ENCODE results near the gene TMA7. TPM values are rescaled to one million over a fixed set of nuclear protein-coding genes. Genes with fewer than 3 reads are reported as not detected.
A peak's percentile ranks its signal among the peaks of the same experiment; 100 is the strongest.
"Not testable (repeated sequence)": the region's sequence is repeated elsewhere in the genome, so short reads cannot be mapped to it uniquely, and the experiment has no call there.

The TMA7 gene
- total RNA-seq, 1 donor from 2014 or later, result 309 TPM

DNA sequence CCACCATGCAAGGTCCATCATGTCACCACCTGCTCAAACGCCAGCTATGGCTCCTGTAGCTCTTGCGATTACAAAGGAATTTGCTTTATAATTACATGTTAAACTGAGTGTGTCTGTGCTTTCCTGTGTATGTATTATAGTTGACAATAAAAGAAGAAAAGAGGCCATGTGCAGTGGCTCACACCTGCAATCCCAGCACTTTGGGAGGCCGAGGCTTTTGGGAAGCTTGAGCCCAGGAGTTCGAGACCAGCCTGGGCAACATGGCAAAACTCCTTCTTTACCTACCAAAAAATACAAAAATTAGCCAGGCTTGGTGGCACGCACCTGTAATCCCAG lies 33.5 kb downstream of the TMA7 start:
- H3K27me3 Mint-ChIP-seq (ENCODE audit: low read depth), result no peaks in the 10 kb centered on the region
- H3K9me3 Mint-ChIP-seq, result no peaks in the 10 kb centered on the region
- TF ChIP-seq, protein P1, sequence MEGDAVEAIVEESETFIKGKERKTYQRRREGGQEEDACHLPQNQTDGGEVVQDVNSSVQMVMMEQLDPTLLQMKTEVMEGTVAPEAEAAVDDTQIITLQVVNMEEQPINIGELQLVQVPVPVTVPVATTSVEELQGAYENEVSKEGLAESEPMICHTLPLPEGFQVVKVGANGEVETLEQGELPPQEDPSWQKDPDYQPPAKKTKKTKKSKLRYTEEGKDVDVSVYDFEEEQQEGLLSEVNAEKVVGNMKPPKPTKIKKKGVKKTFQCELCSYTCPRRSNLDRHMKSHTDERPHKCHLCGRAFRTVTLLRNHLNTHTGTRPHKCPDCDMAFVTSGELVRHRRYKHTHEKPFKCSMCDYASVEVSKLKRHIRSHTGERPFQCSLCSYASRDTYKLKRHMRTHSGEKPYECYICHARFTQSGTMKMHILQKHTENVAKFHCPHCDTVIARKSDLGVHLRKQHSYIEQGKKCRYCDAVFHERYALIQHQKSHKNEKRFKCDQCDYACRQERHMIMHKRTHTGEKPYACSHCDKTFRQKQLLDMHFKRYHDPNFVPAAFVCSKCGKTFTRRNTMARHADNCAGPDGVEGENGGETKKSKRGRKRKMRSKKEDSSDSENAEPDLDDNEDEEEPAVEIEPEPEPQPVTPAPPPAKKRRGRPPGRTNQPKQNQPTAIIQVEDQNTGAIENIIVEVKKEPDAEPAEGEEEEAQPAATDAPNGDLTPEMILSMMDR (conservative IDR thresholded peaks at IDR 0.05), result no peak
- H3K27ac Mint-ChIP-seq (ENCODE audit: unreplicated experiment), result peak overlapping the region; percentile 98
- DNase-seq (ENCODE audit: low read depth, low spot score), result no peak
- H3K36me3 Mint-ChIP-seq (ENCODE audit: low read depth), result no peaks in the 10 kb centered on the region
- peak overlapping the region; percentile 94 for H3K4me3 Mint-ChIP-seq
- peaks cover 33% of the 10 kb centered on the region for H3K4me1 Mint-ChIP-seq

DNA sequence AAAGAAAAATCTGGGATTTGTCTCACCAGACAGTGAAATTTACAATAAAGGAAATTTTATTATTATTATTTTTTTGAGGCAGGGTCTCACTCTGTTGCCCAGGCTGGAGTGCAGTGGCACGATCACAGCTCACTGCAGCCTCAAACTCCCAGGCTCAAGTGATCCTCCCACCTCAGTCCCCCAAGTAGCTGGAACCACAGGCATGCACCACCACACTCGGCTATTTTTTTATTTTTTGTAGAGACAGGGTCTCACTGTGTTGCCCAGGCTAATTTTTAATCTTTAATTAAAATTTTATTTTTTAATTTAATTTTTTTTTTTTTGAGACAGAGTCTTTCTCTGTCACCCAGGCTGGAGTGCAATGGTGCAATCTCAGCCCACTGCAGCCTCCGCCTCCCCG lies 34.0 kb downstream of the TMA7 start:
- not testable (repeated sequence) for H3K9me3 Mint-ChIP-seq; DNase-seq (ENCODE audit: low read depth, low spot score); H3K36me3 Mint-ChIP-seq (ENCODE audit: low read depth); H3K27me3 Mint-ChIP-seq (ENCODE audit: low read depth); H3K27ac Mint-ChIP-seq (ENCODE audit: unreplicated experiment)
- Mint-ChIP-seq H3K4me1 (peaks cover 28% of the 10 kb centered on the region), H3K4me3 (peak overlapping the region; percentile 94)

DNA sequence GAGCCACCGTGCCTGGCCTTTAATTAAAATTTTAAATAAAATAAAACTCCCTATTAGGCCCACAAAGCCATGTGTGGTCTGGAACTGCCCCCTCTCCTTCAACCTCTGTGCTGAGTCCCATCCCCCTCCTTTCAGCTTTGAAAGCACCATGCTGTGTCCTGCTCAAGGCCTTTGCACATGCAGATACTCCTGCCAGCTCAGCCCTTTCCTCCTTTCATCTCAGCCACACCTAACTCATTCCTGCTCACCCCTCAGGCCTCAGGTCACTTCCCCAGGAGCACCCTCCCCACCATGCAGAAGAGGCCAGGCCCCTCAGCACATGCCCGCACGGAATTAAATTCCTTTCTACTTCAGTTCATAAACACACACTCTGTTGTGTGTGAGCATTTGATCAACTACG lies 34.6 kb downstream of the TMA7 start:
- Mint-ChIP-seq H3K27me3 (ENCODE audit: low read depth) (no peaks in the 10 kb centered on the region), H3K9me3 (no peaks in the 10 kb centered on the region), H3K4me3 (peak overlapping the region; percentile 67), H3K36me3 (ENCODE audit: low read depth) (no peaks in the 10 kb centered on the region), H3K4me1 (peaks cover 24% of the 10 kb centered on the region), H3K27ac (ENCODE audit: unreplicated experiment) (peak overlapping the region; percentile 88)
- DNase-seq (ENCODE audit: low read depth, low spot score), result no peak
- TF ChIP-seq, protein P1 (conservative IDR thresholded peaks at IDR 0.05), result no peak

DNA sequence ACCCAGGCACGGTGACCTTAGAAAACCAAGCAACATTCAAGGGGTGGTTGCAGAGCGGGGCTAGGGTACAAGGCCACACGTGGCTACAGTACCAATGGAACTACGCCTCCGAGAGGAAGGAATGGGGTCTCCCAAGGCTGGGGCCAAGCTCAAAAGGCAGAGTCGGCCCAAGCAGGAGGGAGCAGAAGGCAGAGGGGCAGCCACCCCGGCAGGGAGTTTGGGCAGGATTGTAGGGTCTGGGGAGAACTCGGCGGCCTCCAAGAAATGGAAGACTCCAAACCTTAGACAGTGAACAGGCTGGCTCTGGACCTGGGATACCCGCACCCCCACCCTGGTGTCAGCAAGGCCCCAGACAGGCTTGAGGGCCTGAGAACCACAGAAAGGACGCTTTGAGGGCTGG lies 35.1 kb downstream of the TMA7 start:
- Mint-ChIP-seq H3K36me3 (ENCODE audit: low read depth) (no peaks in the 10 kb centered on the region), H3K27ac (ENCODE audit: unreplicated experiment) (no peak overlapping the region), H3K4me3 (peak overlapping the region; percentile 67), H3K9me3 (no peaks in the 10 kb centered on the region), H3K4me1 (peaks cover 19% of the 10 kb centered on the region), H3K27me3 (ENCODE audit: low read depth) (no peaks in the 10 kb centered on the region)
- TF ChIP-seq, protein P1 (conservative IDR thresholded peaks at IDR 0.05), result no peak
- no peak for DNase-seq (ENCODE audit: low read depth, low spot score)

DNA sequence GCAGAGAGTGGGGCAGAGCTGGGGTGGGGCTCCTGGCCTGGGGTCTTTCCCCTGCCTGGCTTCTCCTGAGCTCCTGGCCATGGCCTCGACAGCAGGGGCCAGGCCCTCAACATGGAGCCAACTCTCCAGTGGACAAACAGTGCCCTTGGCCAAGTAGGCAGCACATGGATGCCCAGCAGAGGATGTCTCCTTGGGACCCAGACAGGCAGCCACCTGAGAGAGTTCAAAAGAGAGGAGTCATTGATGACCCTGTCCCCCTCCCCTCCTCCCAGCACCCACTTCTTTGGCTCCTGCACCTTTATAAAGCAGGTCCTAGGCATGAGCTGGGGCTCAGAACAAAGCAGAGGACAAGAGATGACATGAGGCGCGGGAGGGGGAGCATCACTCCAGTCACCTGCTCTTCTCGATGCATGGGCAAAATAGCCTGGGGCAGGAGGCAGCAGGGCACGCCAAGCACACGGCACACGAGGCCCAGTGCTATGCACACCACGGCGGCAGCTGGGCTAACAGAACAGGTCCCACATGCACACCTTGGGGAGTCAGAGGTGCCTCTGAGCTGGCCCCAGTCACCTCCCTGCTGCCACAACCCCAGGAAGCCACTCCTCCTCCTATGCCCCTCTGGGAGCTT lies 36.5 kb downstream of the TMA7 start:
- no peaks in the 10 kb centered on the region for H3K9me3 Mint-ChIP-seq
- no peaks in the 10 kb centered on the region for H3K36me3 Mint-ChIP-seq (ENCODE audit: low read depth)
- H3K4me3 Mint-ChIP-seq, result no peak overlapping the region
- H3K27me3 Mint-ChIP-seq (ENCODE audit: low read depth), result no peaks in the 10 kb centered on the region
- peak overlapping the region; percentile 27 for H3K27ac Mint-ChIP-seq (ENCODE audit: unreplicated experiment)
- DNase-seq (ENCODE audit: low read depth, low spot score), result no peak
- TF ChIP-seq, protein P1 (conservative IDR thresholded peaks at IDR 0.05), result no peak
- peaks cover 19% of the 10 kb centered on the region for H3K4me1 Mint-ChIP-seq

DNA sequence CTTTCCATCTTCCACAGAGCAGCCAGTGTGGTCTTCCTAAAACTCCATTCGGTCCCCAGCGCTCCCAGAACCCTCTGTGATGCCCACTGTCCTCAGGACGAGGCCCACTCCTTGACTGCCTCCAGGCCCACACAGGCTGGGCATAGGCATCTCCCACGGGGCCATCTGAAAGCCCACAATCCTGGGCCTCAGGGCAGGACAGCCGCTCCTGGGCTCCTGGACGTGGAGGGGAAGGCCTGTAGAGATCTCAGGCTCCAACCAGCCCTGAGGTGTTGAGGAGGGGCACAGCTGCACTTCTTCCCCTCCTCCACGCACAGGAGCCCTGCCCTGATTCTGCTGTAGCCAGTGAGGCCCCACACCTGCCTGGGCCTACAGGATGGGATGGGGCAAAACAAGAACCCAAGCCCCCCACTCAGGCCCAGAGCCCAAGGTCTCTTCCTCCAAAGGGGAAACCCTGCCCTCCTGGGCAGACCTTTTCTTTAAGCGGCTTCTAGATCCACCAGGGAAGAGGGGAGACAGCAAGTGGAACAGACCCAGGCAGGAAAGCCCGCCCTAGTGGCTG lies 38.0 kb downstream of the TMA7 start:
- TF ChIP-seq, protein P1 (conservative IDR thresholded peaks at IDR 0.05), result no peak
- DNase-seq (ENCODE audit: low read depth, low spot score), result no peak
- no peaks in the 10 kb centered on the region for H3K27me3 Mint-ChIP-seq (ENCODE audit: low read depth)
- H3K4me1 Mint-ChIP-seq, result peaks cover 14% of the 10 kb centered on the region
- no peaks in the 10 kb centered on the region for H3K36me3 Mint-ChIP-seq (ENCODE audit: low read depth)
- no peak overlapping the region for H3K27ac Mint-ChIP-seq (ENCODE audit: unreplicated experiment)
- H3K4me3 Mint-ChIP-seq, result no peak overlapping the region
- H3K9me3 Mint-ChIP-seq, result no peaks in the 10 kb centered on the region
